Activated CD8-positive, alpha-beta memory T cell treated with anti-CD3 and anti-CD28 coated beads for 48 hours (primary cell): ENCODE results near the gene C1GALT1.
"Not testable (repeated sequence)": the region's sequence is repeated elsewhere in the genome, so short reads cannot be mapped to it uniquely, and the experiment has no call there.

Experiments
- DNase-seq, 3 experiments: peaks; one replicate each; pipeline ENCODE4 v3.0.0-alpha.2; 2020; ENCODE audit warnings: low read depth in 2 of 3, low spot score in 2 of 3

C1GALT1 gene

GRCh38 chr7:7166318-7166717, 16.0 kb upstream of the C1GALT1 start:
- no peak for DNase-seq

GRCh38 chr7:7169296-7169695, 13.0 kb upstream of the C1GALT1 start:
- no peak for DNase-seq

DNA sequence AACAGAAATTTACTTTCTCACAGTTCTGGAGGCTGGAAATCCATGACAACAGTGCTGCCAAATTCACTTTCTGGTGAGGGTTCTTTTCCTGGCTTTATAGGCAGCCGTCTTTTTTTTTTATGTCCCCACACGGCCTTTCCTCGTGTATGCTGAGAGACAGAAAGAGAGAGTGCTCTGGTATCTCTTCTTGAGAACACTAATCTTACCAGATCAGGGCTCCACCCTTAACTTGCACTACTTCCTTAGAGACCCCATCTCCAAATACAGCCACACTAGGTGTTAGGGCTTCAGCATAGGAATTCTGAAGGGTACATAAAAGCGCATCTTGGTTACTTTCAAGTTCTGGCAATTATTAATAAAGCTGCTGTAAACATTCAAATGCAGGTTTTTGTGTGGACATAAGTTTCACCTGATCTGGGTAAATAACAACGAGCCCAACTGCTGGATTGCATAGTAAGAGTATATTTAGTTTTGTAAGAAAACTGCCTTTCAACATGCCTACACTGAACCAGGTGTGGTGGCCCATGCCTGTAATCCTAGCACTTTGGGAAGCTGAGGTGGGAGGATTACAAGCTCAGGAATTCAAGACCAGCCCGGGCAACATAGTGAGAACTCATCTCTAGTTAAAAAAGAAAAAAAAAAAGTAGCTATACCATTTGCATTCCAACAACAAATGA, 8.2 kb upstream of the C1GALT1 start:
- DNase-seq = no peak

DNA sequence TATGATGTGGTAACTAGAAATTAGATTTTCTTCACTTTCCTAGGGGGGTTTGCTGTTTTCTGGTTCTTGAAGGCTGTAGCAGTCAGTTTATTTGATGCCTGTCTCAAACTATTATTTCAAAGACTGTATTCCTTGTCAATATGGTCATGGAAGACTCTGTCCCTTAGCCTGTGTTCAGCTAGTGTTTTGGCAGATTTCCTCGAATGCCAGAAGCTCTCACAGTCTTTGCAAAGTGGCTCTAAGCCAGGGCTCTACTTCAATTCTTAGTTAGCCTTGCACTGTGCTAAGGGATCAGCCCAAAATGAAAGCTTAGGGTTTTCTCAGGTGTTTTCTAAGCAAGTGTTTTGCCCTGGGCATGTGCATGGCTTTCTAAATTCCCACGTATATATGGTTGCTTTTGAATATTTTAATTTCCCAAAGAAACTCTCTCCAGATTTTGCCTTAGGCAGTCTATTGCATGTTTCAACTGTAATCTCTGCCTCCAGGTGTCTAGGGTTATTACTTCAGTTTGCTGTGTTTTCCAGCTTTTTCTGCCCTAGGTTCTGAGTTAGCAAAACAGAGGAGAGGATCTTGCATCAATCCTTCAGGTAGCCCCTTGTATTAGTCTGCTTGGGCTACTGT, 7.2 kb upstream of the C1GALT1 start:
- DNase-seq = no peak

DNA sequence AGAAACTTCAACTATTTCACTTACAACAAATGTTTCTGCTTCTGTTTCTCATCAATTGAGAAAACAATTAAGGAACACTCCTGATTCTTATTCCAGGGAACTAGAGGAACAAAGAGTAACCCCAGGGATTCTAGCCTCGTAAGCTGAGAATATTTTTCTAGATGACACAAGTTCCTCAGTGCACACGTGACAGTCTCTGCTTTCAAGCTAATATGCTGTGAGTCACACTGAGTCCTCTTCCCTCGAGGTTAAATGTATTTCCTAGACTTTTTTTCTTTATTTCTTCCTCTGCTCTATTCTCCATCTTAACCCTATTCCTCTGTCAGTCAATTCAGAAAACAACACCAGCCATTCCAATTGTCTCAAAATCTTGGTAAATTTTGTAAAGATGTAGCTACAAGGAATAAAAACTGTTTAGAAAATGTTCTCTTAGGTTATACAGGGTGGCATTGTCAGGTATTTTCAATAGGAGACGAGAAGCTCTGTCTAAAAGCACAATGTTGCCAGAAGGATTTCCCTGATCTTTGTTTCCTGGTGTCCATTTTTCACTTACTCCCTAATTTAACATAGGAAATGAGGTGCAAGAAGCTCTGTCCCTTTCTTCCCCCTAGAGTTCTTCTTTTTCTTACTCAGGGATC, 5.8 kb upstream of the C1GALT1 start:
- no peak for DNase-seq

- DNase-seq = no peak
Observed at GRCh38 chr7:7177044-7177517, 5.3 kb upstream of the C1GALT1 start.

DNA sequence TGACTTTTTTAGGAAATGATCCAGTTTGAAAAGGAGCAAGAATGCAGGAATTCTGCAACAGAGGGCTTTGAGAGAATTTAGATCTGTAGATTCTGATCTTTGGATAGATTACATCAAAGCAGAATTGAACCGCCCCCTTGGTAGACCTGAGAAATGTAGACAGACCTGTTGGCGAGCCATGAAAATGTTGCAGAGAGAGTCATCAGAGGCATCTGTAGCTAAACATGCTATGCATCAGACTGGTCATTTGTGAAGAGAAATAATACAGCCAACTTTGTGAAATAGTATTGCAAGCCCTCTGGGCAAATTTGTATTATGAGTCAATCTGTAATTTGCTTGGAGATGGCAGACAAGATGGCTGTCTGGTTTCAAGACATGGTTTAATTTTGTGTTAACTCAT, 4.3 kb upstream of the C1GALT1 start:
- no peak for DNase-seq

- DNase-seq = no peak
Observed at GRCh38 chr7:7178906-7179305, 3.4 kb upstream of the C1GALT1 start.

- DNase-seq = no peak
Observed at GRCh38 chr7:7180725-7181449, 1.5 kb upstream of the C1GALT1 start.

- DNase-seq = no peak
Observed at GRCh38 chr7:7181519-7182155, 707 bp upstream of the C1GALT1 start.

GRCh38 chr7:7183061-7183837, 905 bp downstream of the C1GALT1 start:
- peak in 1 of 3 experiments; percentile 46 for DNase-seq

GRCh38 chr7:7183838-7184463, 1.6 kb downstream of the C1GALT1 start:
- DNase-seq = no peak

- no peak for DNase-seq
Observed at GRCh38 chr7:7185371-7185989, 3.1 kb downstream of the C1GALT1 start.

DNA sequence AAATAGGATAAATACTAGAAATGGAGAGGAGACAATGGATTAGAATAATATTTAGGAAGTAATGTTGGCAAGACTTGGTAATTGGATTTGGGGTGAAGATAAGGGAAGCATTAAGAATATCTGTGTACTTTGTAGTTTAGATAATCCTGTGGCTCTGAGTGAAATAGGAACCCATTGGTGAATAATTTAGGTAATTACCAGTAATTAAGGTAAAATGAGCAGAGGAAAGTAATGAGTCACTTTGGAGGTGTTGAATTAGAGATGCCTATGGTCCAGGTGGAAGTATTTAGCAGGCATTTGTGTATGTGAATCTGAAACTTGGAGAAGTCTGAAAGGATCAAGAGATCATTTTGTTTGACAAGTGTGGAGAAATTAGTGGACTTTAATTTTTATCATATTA, 5.7 kb downstream of the C1GALT1 start:
- DNase-seq = no peak

DNA sequence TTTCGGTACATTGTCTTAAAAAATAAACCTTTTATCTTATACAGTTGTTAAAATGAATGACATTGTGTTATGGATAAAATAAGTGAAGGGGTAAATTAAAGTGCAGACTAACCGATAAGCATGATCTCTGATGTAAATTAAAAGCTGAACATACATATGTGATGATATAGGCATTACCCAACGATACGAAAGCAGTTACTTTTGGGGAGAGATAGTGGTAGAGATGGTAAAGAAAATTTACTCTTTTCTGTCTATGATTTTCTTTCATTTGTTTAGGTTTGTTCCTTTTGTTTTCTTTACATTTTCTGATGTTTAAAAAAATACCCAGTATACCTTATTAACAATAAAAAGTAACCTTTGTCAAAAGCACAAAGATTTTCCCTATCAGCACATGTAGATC, 6.4 kb downstream of the C1GALT1 start:
- DNase-seq = no peak

DNA sequence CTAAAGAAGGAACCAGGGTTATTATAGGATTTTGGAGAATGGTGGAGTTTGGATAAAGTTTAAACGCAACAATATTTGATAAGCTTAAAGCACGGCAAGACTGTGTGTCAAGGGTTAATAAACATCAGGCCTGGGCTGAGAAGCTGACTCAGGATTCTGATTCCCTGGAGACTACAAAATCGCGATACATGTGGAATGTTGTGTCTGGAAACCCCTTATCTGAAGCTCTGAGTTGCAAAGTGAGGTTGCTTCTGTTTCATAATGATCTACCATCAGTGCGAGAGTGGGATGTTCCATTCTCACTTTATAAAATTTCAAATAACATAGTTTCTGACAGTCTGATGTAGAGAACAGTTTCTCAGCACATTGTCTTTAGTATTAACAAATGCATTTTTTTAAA, 7.8 kb downstream of the C1GALT1 start:
- DNase-seq = no peak

- DNase-seq = no peak
Observed at GRCh38 chr7:7191137-7191536, 8.8 kb downstream of the C1GALT1 start.

DNA sequence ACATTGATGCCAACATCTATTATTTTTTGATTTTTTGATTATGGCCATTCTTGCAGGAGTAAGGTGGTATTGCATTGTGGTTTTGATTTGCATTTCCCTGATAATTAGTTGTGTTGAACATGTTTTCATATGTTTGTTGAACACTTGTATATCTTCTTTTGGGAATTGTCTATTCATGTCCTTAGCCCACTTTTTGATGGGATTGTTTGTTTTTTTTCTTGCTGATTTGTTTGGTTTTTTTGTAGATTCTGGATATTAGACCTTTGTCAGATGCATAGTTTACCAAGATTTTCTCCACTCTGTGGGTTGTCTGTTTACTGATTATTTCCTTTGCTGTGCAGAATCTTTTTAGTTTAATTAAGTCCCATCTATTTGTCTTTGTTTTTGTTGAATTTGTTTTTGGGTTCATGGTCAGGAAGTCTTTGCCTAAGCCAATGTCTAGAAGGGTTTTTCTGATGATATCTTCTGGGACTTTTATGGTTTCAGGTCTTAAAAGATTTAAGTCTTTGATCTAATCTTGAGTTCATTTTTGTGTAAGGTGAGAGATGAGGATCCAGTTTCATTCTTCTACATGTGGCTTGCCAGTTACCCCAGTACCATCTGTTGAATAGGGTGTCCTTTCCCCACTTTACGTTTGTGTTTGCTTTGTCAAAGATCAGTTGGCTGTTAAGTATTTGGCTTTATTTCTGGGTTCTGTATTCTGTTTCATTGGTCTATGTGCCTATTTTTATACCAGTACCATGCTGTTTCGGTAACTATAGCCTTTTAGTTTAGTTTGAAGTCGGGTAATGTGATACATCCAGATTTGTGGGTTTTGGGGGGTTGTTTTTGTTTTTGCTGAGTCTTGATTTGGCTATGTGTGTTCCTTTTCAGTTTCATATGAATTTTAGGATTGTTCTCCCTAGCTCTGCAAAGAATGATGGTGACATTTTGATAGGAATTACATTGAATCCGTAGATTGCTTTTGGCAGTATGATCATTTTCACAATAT, 10.7 kb downstream of the C1GALT1 start:
- DNase-seq = not testable (repeated sequence)
